ENCODE data around the gene CNTNAP4.

Gene CNTNAP4

DNA sequence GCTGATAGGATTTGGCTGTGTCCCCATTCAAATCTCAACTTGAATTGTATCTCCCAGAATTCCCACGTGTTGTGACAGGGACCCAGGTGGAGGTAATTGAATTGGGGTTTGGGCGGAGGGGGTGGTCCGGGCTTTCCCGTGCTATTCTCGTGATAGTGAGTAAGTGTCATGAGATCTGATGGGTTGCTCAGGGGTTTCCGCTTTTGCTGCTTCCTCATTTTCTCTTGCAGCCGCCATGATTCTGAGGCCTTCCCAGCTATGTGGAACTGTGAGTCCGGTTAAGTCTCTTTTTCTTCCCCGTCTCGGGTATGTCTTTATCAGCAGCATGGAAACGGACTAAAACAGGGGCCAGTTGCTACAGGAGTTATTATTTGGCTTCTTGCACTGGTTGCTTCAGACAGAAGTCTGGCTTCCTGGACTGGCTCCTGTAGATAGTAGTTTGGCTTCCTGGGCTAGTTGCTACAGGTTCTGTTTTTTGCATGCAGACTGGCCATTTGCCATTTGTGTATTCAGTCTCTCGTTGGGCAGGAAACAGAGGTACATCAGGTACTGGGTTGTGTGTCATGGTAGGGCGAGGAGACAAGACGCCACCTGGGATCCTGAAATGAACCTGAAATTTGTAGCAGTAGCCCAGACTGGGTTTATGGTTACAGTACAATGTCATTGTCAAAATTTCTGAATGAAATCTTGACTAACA lies 32.6 kb downstream of the CNTNAP4 start:
- DNase-seq = no peak

- DNase-seq = no peak
Measured at GRCh38 chr16:76311260-76311659, 34.1 kb downstream of the CNTNAP4 start.

- DNase-seq = no peak
Measured at GRCh38 chr16:76318565-76318964, 41.4 kb downstream of the CNTNAP4 start.

DNA sequence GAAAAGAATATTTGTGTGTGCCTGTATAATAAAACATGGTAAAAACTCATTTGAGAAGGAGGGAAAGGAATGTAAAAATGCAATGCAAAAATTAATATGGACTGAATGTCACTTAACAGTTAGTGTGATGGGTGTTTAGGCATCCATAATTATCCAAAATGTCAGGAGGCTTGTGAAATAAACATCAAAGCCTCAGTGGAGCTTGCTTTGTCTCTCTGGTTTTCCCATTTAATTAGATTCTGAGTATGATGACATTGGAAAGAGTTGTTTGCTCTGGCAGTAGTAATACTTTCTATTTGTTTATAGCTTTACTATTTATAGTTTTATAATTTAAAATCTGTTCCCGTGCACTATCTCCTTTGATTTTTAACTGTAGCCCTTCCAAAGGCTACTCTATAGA lies 51.9 kb downstream of the CNTNAP4 start:
- DNase-seq = no peak

- DNase-seq = no peak
Measured at GRCh38 chr16:76335180-76335974, 58.2 kb downstream of the CNTNAP4 start.

DNA sequence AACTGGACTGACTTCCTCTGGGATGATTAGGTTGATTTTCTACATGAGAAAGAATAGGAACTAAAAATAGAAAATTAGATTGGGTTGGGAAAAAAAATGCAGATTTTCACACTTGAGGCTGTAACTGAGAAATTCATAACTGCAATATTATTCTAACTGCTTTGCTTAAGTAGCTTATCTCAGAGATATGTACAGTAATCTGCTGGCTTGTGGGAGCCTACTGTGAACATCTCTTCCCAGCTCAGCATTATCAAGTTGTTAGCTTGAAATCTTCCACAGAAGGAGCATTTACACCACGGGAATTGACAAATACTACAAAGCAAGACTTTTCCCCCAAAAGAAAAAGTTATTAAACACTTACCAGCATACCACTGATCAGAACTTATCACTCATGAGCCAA lies 58.9 kb downstream of the CNTNAP4 start:
- no peak for DNase-seq

DNA sequence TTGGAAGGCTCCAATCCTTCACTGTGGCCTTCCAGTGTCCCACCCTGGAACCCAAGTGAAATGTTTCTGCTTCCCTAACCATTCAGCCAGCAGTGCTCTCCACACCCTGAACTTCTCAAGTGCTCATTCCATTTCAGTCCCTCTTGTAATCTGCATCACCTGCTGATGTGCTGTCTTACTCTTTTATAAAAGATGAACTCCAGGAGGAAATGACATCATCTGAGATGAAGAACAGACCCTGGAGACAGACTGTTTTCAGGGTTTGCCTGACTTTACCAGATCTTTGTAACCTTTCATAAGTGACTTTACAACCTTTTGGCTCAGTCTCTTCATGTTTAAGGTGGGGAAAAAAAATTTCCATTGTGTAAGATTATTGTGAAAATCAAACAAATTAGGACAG lies 61.3 kb downstream of the CNTNAP4 start:
- DNase-seq = no peak

DNA sequence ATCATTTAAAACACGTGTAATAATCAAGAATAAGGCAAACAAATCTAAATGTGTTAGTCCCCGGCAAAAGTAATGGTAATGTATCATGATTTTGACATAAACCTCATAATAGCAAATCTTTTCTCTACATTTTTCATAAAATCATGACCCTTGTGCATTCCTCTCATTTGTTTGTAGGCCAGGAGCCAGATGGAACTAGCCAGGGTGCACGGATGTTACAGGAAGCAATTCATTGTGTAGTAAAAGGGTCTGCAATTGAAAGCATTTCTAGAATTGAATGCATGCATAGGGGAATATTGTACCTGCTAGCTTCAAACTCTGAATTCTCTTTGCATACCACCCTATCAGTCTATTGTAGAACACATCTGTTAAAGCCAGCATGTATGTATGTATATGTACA lies 66.6 kb downstream of the CNTNAP4 start:
- no peak for DNase-seq

DNA sequence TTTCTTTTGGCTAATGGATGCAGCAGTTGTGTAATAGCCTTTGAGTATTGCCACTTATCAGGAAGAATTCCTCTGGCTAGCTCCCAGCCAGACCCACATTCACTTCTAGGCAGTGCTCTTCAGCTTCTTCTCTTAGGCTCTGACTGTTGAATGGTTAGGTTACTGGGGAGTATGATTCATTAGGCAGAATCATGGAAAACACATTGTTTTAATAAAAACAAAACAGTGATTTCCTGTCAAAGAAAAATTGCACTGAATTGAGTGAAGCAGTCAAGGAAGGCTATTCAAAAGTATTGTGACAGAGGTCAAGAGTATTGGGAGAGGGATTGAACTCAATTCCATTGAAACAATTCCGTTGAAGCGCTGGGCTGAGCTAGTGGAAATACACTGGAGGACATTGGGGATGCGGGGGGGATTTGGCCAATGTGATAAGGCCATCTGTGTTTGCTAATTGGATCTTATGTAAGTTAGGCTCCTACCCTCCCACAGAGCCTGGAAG lies 68.0 kb downstream of the CNTNAP4 start:
- DNase-seq = no peak

- DNase-seq = no peak
Measured at GRCh38 chr16:76346210-76346609, 69.0 kb downstream of the CNTNAP4 start.

DNA sequence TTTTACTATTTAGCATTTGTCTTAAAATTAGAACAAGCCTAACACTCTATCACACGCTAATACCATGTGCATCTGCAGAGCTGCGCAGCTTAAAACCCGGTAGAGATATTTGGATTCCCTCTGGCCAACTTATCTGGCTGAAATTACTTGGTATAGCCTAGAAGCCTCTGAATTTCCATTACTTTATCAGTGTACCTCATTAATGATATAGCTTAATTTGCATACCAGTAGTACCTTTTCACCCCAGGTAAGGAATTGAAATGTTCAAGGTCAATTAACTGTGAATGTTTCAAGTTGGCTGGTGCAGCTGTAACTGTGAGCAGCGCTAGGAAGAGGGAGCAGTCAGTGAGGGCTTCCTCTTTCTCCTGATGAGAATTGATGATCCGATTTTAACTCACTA lies 74.2 kb downstream of the CNTNAP4 start:
- DNase-seq = no peak

- DNase-seq = no peak
Measured at GRCh38 chr16:76360404-76360803, 83.2 kb downstream of the CNTNAP4 start.

DNA sequence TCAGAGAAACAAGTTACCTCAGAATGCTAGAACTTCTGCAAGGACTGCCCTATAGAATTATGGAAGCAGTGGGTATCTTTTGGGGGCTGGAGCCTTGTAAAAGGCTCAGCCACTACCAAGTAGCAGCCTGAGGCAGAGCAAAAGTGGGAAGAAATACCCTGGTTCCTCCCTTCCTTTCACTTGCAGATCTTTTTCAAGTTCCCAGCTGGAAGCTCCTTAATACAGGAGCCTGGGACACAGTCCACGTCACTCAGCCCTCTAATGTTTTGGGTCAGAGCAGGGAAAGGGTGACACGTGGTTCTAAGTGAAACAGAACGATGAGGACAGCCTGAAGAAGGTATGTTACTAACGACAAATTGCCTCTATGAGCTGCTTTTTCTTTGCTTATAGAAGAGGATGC lies 93.1 kb downstream of the CNTNAP4 start:
- DNase-seq = no peak

GRCh38 chr16:76371441-76371840 lies 94.2 kb downstream of the CNTNAP4 start:
- no peak for DNase-seq

GRCh38 chr16:76373998-76374397 lies 96.8 kb downstream of the CNTNAP4 start:
- no peak for DNase-seq

DNA sequence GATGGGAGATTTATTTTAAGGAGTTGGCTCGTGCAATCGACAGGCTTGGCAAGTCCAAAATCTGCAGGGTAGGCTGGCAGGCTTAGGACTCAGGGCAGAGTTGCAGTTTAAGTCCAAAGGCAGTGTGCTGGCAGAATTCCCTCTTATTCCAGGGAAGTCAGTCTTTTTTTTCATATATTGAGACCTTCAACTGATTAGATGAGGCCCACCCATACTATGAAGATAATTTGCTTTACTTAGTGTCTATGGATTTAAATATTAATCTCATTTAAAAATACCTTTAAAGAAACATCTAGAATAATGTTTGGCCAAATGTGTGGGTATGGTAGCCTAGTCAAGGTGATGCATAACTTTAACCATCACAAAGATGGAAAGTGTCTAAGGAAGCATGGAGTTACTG lies 99.8 kb downstream of the CNTNAP4 start:
- no peak for DNase-seq

DNA sequence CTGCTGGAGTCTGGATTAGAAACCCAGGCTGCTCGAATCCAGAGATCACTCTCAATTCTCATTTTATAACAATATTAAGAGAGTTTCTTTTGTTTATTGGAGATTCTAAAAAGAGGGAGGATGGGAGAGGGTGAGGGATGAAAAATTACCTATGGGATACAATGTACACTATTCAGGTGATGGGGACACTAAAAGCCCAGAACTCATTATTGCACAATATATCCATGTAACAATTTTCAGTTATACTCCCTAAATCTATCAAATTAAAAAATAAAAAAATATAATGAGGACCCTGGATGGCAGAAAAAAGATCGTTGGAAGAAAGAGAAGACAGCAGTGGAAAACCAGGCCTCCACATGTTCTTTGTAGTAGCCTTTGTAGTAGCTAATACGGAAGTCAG lies 100.8 kb downstream of the CNTNAP4 start:
- no peak for DNase-seq

DNA sequence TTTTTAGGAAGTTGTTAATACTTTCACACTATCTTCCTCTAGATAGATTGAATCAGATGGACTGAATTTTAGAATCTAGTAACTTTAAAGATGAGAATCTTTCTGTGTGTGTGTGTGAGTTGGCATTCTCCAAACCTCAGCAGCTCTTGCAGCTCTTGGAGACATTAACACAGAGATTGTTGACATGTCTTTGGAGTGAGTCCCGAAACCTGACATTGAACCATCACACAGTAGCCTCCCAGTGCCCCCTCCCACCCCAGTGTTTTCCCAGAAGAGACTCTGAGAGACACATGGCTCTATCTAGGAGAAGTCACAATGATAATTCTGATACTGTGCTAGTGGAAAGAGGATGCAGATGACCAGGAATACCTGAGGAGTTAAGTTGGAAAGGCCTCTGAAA lies 103.9 kb downstream of the CNTNAP4 start:
- DNase-seq = no peak

GRCh38 chr16:76385601-76386230 lies 108.5 kb downstream of the CNTNAP4 start:
- no peak for DNase-seq

DNA sequence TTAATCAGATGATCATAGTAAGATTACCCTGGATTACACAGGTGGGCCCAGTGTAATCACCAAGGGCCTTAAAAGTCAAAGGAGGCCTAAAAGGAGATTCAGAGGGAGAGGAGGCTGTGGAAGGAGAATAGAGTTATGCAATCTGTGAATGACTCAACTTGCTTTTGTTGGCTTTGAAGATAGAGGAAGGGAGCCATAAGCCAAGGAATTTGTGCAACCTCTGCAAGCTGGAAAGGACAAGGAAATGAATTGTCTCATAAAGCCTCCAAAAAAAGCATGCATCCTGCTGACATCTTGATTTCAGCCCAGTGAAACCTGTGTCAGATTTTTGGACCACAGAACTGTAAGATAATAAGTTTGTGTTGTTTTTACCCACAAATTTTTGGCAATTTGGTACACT lies 109.6 kb downstream of the CNTNAP4 start:
- DNase-seq = no peak

- no peak for DNase-seq
Measured at GRCh38 chr16:76387994-76388393, 110.8 kb downstream of the CNTNAP4 start.

DNA sequence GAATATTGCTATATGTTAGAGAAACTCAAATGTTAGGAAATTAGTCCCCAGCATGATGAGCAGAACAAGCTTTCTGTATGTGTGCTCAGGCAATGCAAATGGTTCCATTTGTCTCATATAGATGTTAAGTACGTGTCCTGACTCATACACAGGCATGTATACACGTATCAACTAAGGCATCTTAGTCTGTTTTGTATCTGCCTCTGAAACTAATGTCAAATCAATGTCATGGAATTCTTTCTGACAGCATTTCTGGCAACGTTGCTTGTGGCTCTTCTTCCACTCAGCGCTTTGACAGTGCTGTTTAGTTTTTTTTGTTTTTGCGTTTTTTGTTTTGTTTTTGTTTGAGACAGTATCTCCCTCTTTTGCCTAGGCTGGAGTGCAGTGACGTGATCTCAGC lies 111.9 kb downstream of the CNTNAP4 start:
- no peak for DNase-seq

DNA sequence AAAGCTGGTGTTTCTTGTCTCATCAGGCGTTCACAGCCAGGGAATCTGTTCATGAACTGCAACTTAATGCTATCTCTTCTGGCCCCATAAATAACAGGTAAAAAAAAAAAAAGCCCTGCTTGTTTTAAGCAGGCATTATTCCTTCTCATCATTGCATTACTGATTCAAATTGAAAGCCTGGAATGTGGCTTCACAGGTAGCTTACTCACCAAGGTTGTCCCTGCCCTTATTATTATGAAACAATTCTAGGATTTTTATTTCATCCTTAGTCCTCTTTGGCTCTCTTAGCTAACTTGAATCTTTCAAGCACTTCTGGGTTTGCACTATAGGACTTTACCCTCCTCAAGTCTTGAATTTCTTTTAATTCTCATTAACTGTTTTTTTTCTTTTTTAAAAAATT lies 113.3 kb downstream of the CNTNAP4 start:
- DNase-seq = no peak

DNA sequence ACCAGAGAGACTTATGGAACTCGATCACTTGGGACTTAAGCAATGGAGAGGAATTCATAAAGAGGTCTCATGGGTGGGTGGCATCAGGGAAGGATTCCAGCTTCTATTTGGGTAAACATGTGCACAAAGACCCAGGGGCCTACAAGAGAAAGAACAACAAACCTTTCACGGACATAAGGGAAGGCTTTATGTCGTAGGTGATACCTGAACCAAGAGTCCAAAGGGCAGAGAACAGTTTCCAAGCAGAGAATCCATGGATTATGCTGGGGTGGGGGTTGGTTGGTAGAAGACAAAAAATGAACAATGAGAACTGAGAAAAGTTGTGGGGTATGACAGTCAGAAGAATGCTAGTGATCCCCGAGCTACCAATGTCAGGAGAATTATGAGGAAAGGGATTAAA lies 119.8 kb downstream of the CNTNAP4 start:
- no peak for DNase-seq

All from Kasumi-1 (cell line).